GM21528 (cell line): Measurements from ENCODE around the gene TNFRSF4.

Experiments
- ATAC-seq: cut with Tn5 transposase; IDR thresholded peaks from one replicate; pipeline ENCODE4 v1.9.1; 2021; ENCODE audit warnings: mild to moderate bottlenecking, moderate library complexity; ENCODE audit not compliant: unreplicated experiment, low FRiP score

Gene TNFRSF4

GRCh38 chr1:1234180-1234808 is 20.3 kb upstream of the TNFRSF4 start:
- ATAC-seq = no peak

DNA sequence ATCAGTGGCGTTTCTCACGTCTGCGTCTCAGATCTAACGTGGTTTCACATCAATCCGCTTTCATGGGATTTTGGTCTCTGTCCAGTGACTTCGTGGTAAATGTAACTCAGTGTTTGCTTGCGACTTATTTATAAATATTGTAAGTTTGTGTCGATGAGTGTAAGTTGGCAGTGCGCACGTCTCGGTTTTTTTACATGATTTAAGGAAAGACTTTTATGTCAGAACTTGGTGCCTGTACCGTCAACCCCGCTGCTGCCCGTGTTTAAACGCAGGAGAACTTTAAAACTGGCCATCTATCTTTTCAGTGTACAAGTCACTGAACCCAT is 19.6 kb upstream of the TNFRSF4 start:
- no peak for ATAC-seq

- ATAC-seq = no peak
These were observed 19.0 kb upstream of the TNFRSF4 start for GRCh38 chr1:1232796-1233566.

- no peak for ATAC-seq
These were observed 18.3 kb upstream of the TNFRSF4 start, which contains the start of gene B3GALT6 for GRCh38 chr1:1232208-1232795. TSS of gene B3GALT6 (plus strand) at chr1:1232237. CDS start at chr1:1232279, 42 bp downstream.

- ATAC-seq = peak; percentile 86
These were observed 17.7 kb upstream of the TNFRSF4 start, which contains the start of gene SDF4 for GRCh38 chr1:1231400-1232207. TSS of gene SDF4 (minus strand) at chr1:1232001. CDS start at chr1:1228772, 3,229 bp downstream.

GRCh38 chr1:1230656-1231399 is 16.9 kb upstream of the TNFRSF4 start:
- ATAC-seq = no peak

GRCh38 chr1:1229770-1230169 is 15.8 kb upstream of the TNFRSF4 start:
- ATAC-seq = no peak

DNA sequence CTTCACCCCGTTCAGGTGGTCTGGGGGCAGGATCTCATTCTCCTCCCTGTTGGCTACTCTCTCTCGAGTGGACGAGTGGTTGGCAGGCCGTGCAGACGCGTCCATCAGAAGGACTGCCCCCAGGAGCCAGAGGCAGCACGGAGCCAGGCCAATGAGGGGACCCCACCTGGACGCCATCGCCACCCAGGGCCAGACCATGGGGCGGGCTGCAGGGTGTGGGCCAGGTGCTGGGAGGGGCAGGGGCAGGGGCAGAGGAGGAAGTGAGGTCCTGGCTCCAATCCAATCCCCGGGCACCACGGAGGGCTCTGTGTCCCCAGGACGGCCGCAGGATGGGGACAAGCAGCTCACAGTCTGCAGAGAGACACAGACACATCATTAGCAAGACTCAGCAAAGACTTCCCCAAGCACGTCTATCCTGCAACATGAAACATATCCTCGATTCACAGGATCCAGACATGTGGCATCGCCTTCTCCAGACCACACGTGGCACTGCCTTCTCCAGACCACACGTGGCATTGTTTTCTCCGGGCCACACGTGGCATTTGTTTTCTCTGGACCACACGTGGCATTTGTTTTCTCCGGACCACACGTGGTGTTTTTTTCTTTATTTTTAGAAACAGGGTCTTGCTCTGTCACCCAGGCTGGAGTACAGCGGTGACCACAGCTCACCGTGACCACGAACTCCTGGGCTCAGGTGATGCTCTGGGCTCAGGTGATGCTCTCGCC is 14.8 kb upstream of the TNFRSF4 start:
- no peak for ATAC-seq

DNA sequence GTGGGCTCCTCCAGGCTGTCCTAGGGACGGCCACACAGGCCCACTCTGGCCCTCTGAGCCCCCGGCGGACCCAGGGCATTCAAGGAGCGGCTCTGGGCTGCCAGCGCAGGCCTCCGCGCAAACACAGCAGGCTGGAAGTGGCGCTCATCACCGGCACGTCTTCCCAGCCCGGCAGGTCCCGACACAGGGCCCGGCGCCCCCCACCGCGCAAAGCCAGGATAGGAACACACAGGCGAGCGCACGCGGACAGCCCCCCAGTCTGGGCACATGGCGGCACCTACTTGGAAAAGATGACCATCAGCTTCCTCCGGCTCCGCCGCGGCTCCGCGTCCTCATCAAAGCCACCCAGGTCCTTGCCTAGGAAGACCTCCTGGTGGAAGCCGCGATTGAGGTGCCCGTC is 14.2 kb upstream of the TNFRSF4 start:
- no peak for ATAC-seq

GRCh38 chr1:1227386-1227785 is 13.4 kb upstream of the TNFRSF4 start:
- ATAC-seq = no peak

DNA sequence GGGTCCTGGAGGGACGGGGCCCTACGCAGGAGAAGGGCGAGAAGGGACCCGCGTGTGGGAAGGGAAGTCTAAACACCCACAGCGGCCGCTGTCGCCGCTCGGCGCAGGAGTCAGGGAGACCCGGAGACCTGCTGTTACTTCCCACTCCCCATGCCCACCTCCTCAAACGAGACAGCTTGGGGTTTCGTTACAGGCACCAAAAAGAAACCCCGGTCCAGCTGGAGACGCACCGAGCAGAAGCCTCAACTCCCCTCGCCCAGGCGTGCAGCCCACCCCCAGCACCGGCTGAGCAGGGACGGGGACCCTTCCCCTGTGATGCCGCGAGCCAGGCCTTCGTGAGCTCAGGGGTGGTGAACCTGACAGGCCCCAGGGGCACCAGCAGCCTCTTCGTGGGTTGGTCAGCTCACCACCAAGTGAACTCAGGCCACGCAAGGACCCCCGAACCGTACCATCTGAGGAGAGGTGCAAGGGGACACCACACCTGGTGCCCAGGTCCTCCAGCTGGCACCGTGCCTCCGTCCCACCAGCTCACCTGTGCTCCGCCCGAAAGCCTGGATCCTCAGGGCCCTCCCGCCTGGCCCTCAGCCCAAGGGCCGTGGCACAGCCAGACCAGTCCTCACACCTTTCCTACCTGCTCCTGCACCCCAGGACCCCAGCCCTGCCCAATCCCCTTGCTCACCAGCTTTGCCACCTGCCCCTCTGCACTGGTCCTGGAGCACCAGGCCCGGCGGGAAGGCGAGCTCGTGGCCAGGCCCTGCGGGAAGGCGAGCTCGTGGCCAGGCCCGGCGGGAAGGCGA is 12.8 kb upstream of the TNFRSF4 start:
- ATAC-seq = no peak

DNA sequence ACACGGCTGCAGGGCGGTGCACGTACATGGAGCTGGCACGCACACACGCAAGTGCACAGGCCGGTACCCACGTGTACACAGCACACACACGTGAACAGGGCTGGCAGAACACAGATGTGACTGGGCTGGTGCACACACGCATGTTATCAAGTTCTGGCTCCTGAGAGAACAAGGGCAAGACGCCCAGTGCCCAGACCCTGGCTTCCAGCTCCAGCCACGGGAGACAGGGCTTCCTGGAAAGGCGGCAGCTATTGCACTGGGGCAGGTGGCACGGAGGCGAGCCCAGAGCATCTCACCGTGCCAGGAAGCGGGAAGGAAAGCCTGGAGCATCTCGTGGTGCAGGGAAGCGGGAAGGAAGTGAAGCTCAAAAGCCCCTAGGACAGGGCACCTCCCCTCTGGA is 12.0 kb upstream of the TNFRSF4 start:
- ATAC-seq = no peak

- ATAC-seq = no peak
These were observed 11.4 kb upstream of the TNFRSF4 start for GRCh38 chr1:1225238-1225845.

- no peak for ATAC-seq
These were observed 9.9 kb upstream of the TNFRSF4 start for GRCh38 chr1:1223891-1224290.

GRCh38 chr1:1223321-1223720 is 9.4 kb upstream of the TNFRSF4 start:
- ATAC-seq = no peak

- no peak for ATAC-seq
These were observed 8.7 kb upstream of the TNFRSF4 start for GRCh38 chr1:1222575-1223225.

DNA sequence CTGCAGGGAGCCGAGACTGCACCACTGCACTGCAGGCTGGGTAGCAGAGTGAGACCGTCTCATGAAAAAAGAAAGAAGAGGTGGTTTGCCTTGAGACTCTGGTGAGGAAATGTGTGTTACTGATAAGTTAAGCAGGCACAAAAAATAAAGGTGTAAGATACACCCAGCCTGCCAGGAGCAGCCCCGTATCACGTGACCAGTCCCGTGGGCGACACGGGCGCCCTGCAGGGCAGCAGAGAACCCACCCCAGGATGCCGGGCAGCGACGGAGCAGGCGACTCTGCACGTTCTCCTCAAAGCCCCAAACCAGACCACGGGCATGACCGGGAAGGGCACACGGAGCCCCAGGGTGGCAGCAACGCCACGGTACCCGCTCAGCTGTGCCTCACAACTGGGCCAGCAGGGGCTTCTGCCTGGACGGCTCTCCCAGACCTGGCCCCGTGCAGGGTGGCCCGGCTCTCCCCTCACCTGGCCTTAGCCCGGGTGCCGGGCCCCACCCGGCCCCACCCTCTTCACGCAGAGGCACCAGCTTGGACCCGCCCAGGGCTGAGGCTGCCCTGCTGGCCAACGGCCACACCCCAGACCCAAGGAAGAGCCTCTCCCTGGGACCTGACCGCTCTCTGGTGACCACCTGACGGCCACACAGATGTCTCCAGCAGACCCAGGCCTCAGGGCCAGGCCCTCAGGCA is 8.1 kb upstream of the TNFRSF4 start:
- ATAC-seq = no peak
